IMR-90 (cell line): ENCODE results near the gene ZFP36. TPM values are rescaled to one million over a fixed set of nuclear protein-coding genes. Genes with fewer than 3 reads are reported as not detected.

Source experiments
- ATAC-seq: fragments of 200-7000 bp; cut with Tn5 transposase; 2 replicates; pipeline ENCODE4 v1.9.1; 2020; ENCODE audit warnings: low read depth, mild to moderate bottlenecking, moderate library complexity
- BruUV-seq: library from RNA; stranded (reverse); fragments of 400-500 nt; replicated peaks from 2 replicates; lab custom pipeline; 2021; lab: Mats Ljungman, UMichigan
- CTCF ChIA-PET: fragments of 300-600 bp; formaldehyde crosslinking; extraction: SDS; loops from one replicate; lab custom pipeline; 2021; ENCODE audit warnings: antibody characterized with exemption; lab: Yijun Ruan, JAX
- POLR2A ChIA-PET: fragments of 300-600 bp; sonication (Branson Sonifier 250); formaldehyde crosslinking; loops from one replicate; lab custom pipeline; 2022; ENCODE audit warnings: antibody characterized with exemption; ENCODE audit not compliant: unreplicated experiment; lab: Charles Lee
- DNase-seq: peaks from one replicate; pipeline ENCODE4 v3.0.0; 2013
- H2AFZ ChIP-seq: replicated peaks from 2 replicates; pipeline ENCODE3; 2013; ENCODE audit warnings: low read length, mild to moderate bottlenecking; ENCODE audit not compliant: poor library complexity
- H2AK5ac ChIP-seq: 2 replicates; pipeline ENCODE4 v1.6.1; 2013; ENCODE audit warnings: low read depth, low read length, inconsistent platforms
- H2AK9ac ChIP-seq: replicated peaks from 2 replicates; pipeline ENCODE3; 2013; ENCODE audit warnings: mild to moderate bottlenecking, low read depth, low read length, moderate library complexity; ENCODE audit not compliant: poor library complexity
- H2BK120ac ChIP-seq: 2 replicates; pipeline ENCODE4 v1.6.1; 2013; ENCODE audit warnings: low read depth, low read length, inconsistent platforms
- H2BK15ac ChIP-seq: 3 replicates; pipeline ENCODE4 v1.6.1; 2013; ENCODE audit warnings: low read depth, low read length, inconsistent platforms
- H2BK20ac ChIP-seq: 2 replicates; pipeline ENCODE4 v1.6.1; 2013; ENCODE audit warnings: low read depth, mild to moderate bottlenecking, inconsistent platforms, low read length, moderate library complexity
- H2BK5ac ChIP-seq: 2 replicates; pipeline ENCODE4 v1.6.1; 2013; ENCODE audit warnings: mild to moderate bottlenecking, low read depth, low read length, inconsistent platforms; ENCODE audit not compliant: poor library complexity, severe bottlenecking
- H3K14ac ChIP-seq: replicated peaks from 2 replicates; pipeline ENCODE4 v1.6.1; 2013; ENCODE audit warnings: low read depth, low read length, inconsistent platforms
- H3K18ac ChIP-seq: 2 replicates; pipeline ENCODE4 v1.6.1; 2013; ENCODE audit warnings: low read depth, low read length, control low read depth
- H3K23ac ChIP-seq: 2 replicates; pipeline ENCODE4 v1.6.1; 2013; ENCODE audit warnings: low read depth, low read length, inconsistent platforms
- H3K27ac ChIP-seq: 2 replicates; pipeline ENCODE4 v1.5.1; 2013; ENCODE audit warnings: mild to moderate bottlenecking, control low read depth, low read length; ENCODE audit not compliant: insufficient read depth
- H3K27me3 ChIP-seq: 2 replicates; pipeline ENCODE4 v1.6.1; 2013; ENCODE audit warnings: low read length; ENCODE audit not compliant: control insufficient read depth, insufficient read depth
- H3K36me3 ChIP-seq: 2 replicates; pipeline ENCODE4 v1.6.1; 2013; ENCODE audit warnings: low read length, mixed read lengths; ENCODE audit not compliant: control insufficient read depth, insufficient read depth
- H3K4ac ChIP-seq: 2 replicates; pipeline ENCODE4 v1.6.1; 2013; ENCODE audit warnings: low read depth, low read length, inconsistent platforms
- H3K4me1 ChIP-seq: 2 replicates; pipeline ENCODE4 v1.6.1; 2013; ENCODE audit warnings: low read length, mixed read lengths; ENCODE audit not compliant: control insufficient read depth, insufficient read depth
- H3K4me2 ChIP-seq: 2 replicates; pipeline ENCODE4 v1.6.1; 2013; ENCODE audit warnings: low read depth, mild to moderate bottlenecking, control low read depth, low read length, moderate library complexity
- H3K4me3 ChIP-seq: 2 replicates; pipeline ENCODE4 v1.5.1; 2013; ENCODE audit warnings: low read depth, mild to moderate bottlenecking, control low read depth, low read length, moderate library complexity; ENCODE audit not compliant: insufficient read depth
- H3K56ac ChIP-seq: 2 replicates; pipeline ENCODE4 v1.6.1; 2013; ENCODE audit warnings: low read length, inconsistent platforms; ENCODE audit not compliant: insufficient read depth; ENCODE audit errors: extremely low read depth
- H3K79me1 ChIP-seq, 2 experiments: 2 replicates each; pipeline ENCODE4 v1.6.1; 2013; ENCODE audit warnings: low read length in 2 of 2, inconsistent platforms in 1 of 2, low read depth in 1 of 2
- H3K9ac ChIP-seq: 2 replicates; pipeline ENCODE4 v1.6.1; 2013; ENCODE audit warnings: low read depth, low read length, control low read depth
- H3K9me1 ChIP-seq: 2 replicates; pipeline ENCODE4 v1.6.1; 2013; ENCODE audit warnings: low read length, inconsistent platforms; ENCODE audit not compliant: insufficient read depth
- H3K9me3 ChIP-seq: 2 replicates; pipeline ENCODE4 v1.6.1; 2013; ENCODE audit warnings: low read length; ENCODE audit not compliant: control insufficient read depth, insufficient read depth
- H4K20me1 ChIP-seq: 2 replicates; pipeline ENCODE4 v1.6.1; 2013; ENCODE audit warnings: low read length, inconsistent platforms; ENCODE audit not compliant: insufficient read depth
- H4K5ac ChIP-seq: 2 replicates; pipeline ENCODE4 v1.6.1; 2013; ENCODE audit warnings: mild to moderate bottlenecking, low read depth, low read length, control low read depth
- H4K8ac ChIP-seq, 2 experiments: 2 replicates each; pipeline ENCODE4 v1.6.1; 2013; ENCODE audit warnings: low read depth in 2 of 2, low read length in 2 of 2, control low read depth in 1 of 2, inconsistent platforms in 1 of 2
- H4K91ac ChIP-seq: 2 replicates; pipeline ENCODE4 v1.6.1; 2013; ENCODE audit warnings: low read depth, low read length, inconsistent platforms; ENCODE audit not compliant: insufficient read depth
- CEBPB ChIP-seq: IDR thresholded peaks from 2 replicates; pipeline ENCODE4 v1.6.1; 2012; ENCODE audit warnings: low read depth, low read length, improper control_type of control experiment
- CHD1 ChIP-seq: IDR thresholded peaks from 2 replicates; pipeline ENCODE4 v1.6.1; 2012; ENCODE audit warnings: low read depth, low read length, improper control_type of control experiment
- MAFK ChIP-seq: IDR thresholded peaks from 2 replicates; pipeline ENCODE4 v1.6.1; 2012; ENCODE audit warnings: low read depth, low read length, improper control_type of control experiment
- MAZ ChIP-seq: IDR thresholded peaks from 2 replicates; pipeline ENCODE4 v1.6.1; 2012; ENCODE audit warnings: low read depth, mild to moderate bottlenecking, low read length, improper control_type of control experiment, moderate library complexity, borderline replicate concordance
- MXI1 ChIP-seq: IDR thresholded peaks from 2 replicates; pipeline ENCODE4 v1.6.1; 2012; ENCODE audit warnings: low read depth, mild to moderate bottlenecking, low read length, moderate library complexity, borderline replicate concordance
- POLR2A ChIP-seq: IDR thresholded peaks from 2 replicates; pipeline ENCODE4 v1.6.1; 2012; ENCODE audit warnings: mild to moderate bottlenecking, low read depth, low read length
- RAD21 ChIP-seq: IDR thresholded peaks from 2 replicates; pipeline ENCODE4 v1.6.1; 2012; ENCODE audit warnings: low read length, improper control_type of control experiment
- RFX5 ChIP-seq: IDR thresholded peaks from 2 replicates; pipeline ENCODE4 v1.8.0; 2012; ENCODE audit warnings: low read depth, mild to moderate bottlenecking, low read length, moderate library complexity
- WGBS, 2 experiments: methylation state at CpG; one replicate each; pipeline versions ENCODE4 v1.1.5 to v1.1.7; 2013; ENCODE audit warnings: missing lambda C conversion rate in 2 of 2; ENCODE audit not compliant: insufficient read length in 1 of 2; ENCODE audit errors: extremely low coverage in 2 of 2; 5-methylcytosine and 5-hydroxymethylcytosine counted together
- dilution Hi-C: fragments of 300-500 bp; cut with HindIII; formaldehyde crosslinking; loops from one replicate; pipeline ENCODE4 v1.14.3; 2018; ENCODE audit warnings: low sequenced_read_pairs; ENCODE audit not compliant: unreplicated experiment
- in situ Hi-C: fragments of 300-500 bp; cut with MboI; formaldehyde crosslinking; loops from 3 replicates; pipeline ENCODE4 v1.14.3; 2019; ENCODE audit warnings: low sequenced_read_pairs, inconsistent platforms, mixed read lengths
- intact Hi-C: fragments of 100-400 bp; cut with micrococcal nuclease; formaldehyde crosslinking; loops from 2 replicates; pipeline ENCODE4 v1.10.0; 2022
- polyA plus RNA-seq, 3 experiments: library from polyadenylated mRNA; depleted of rRNA; stranded (reverse); fragments of >200 nt; gene quantifications; 2 replicates each; pipeline ENCODE4 v1.2.3, GENCODE V29; 2012; ENCODE audit warnings: low replicate concordance in 1 of 3
- total RNA-seq: library from RNA; depleted of rRNA; stranded (reverse); fragments of >200 nt; gene quantifications from 2 replicates; pipeline ENCODE4 v1.2.3, GENCODE V29; 2012
- TF ChIP-seq, protein P1 (sequence below): fragments of 150-350 bp; IDR thresholded peaks from 2 replicates; pipeline ENCODE4 v1.6.1; 2016; ENCODE audit warnings: low read depth, mild to moderate bottlenecking, low read length, moderate library complexity, borderline replicate concordance

Gene ZFP36
- total and polyA plus RNA-seq, 2 of the 4 experiments (the other 2 are of a cell fraction) = 1.4 to 45.0 TPM

DNA sequence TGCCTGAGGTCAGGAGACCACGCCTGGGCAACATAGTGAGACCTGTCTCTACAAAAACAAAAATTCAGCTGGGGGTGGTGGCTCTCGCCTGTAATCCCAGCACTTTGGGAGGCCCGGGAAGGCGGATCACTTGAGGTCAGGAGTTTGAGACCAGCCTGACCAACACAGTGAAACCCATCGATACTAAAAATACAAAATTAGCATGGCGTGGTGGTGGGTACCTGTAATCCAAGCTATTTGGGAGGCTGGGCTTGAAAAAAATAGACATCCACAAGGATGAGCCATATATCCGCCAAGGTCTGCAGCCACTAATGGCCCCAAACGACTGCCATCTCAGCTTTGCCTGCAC lies 26.0 kb downstream of the ZFP36 start:
- no peak overlapping the region for H2AK5ac ChIP-seq
- H3K36me3 ChIP-seq = peaks cover 23% of the 10 kb centered on the region
- H3K18ac ChIP-seq = no peak overlapping the region
- no peak overlapping the region for H2BK120ac ChIP-seq
- no peak overlapping the region for H3K4me2 ChIP-seq
- H4K5ac ChIP-seq = no peak overlapping the region
- no CpG with 5 or more reads among the region's 8 CpGs for WGBS, 2 experiments
- no peak overlapping the region for H2BK15ac ChIP-seq
- dilution Hi-C loops = no loop called here
- peaks cover 7% of the 10 kb centered on the region for H3K9me1 ChIP-seq
- no peak for TF ChIP-seq MXI1
- TF ChIP-seq, protein P1, sequence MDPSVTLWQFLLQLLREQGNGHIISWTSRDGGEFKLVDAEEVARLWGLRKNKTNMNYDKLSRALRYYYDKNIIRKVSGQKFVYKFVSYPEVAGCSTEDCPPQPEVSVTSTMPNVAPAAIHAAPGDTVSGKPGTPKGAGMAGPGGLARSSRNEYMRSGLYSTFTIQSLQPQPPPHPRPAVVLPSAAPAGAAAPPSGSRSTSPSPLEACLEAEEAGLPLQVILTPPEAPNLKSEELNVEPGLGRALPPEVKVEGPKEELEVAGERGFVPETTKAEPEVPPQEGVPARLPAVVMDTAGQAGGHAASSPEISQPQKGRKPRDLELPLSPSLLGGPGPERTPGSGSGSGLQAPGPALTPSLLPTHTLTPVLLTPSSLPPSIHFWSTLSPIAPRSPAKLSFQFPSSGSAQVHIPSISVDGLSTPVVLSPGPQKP = no peak
- no peak for TF ChIP-seq CHD1
- no peak for TF ChIP-seq RAD21
- no peak for TF ChIP-seq RFX5
- TF ChIP-seq MAFK = no peak
- no peak for TF ChIP-seq CEBPB
- TF ChIP-seq MAZ = no peak
- peak; percentile 14; the same call in 1 of the 2 replicates for TF ChIP-seq POLR2A
- H3K4me1 ChIP-seq = peaks cover 22% of the 10 kb centered on the region
- in situ Hi-C loops = loop anchor here (25.0 kb wide), 1 partner anchor 405 kb away; the partner anchor contains the start of genes DYRK1B and FBL
- intact Hi-C loops = no loop called here
- DNase-seq (no peak), ATAC-seq (no peak)
- H3K9ac ChIP-seq = no peak overlapping the region
- H4K91ac ChIP-seq = no peak overlapping the region
- H3K4me3 ChIP-seq = no peak overlapping the region
- no peak overlapping the region for H2AK9ac ChIP-seq
- BruUV-seq = no TSS peak
- peaks cover 23 to 49% of the 10 kb centered on the region in 2 experiments for H3K79me1 ChIP-seq
- H3K9me3 ChIP-seq = no peaks in the 10 kb centered on the region
- no peak overlapping the region for H2AFZ ChIP-seq
- no peak overlapping the region for H3K56ac ChIP-seq
- H3K4ac ChIP-seq = no peak overlapping the region
- H2BK5ac ChIP-seq = no peak overlapping the region
- no peak overlapping the region for H2BK20ac ChIP-seq
- no peak overlapping the region for H3K14ac ChIP-seq
- ChIA-PET CTCF (interaction anchor here (0.6 kb wide), 1 partner anchor 104 kb away, joined by 4 read pairs; no protein-coding TSS in a partner anchor), POLR2A (no interaction called here)
- no peak overlapping the region for H4K8ac ChIP-seq
- H3K23ac ChIP-seq = no peak overlapping the region
- no peak overlapping the region for H3K27ac ChIP-seq
- no peaks in the 10 kb centered on the region for H3K27me3 ChIP-seq
- H4K20me1 ChIP-seq = peaks cover 46% of the 10 kb centered on the region
